Stimulated activated memory B cell treated with anti-CD40 and anti-IgM and Interleukin-4, amounts not matched to agents 10 μg/mL and 1 μg/mL and 100 μg/mL, for 72 hours (primary cell): ENCODE data around the gene EPX.
"Not testable (repeated sequence)": the region's sequence is repeated elsewhere in the genome, so short reads cannot be mapped to it uniquely, and the experiment has no call there.

Source experiments
- ATAC-seq: fragments of 150-1000 bp; cut with Tn5 transposase; 2 replicates; pipeline ENCODE4 v1.10.0; 2021
- H3K27ac Mint-ChIP-seq: one replicate; pipeline ENCODE4 v1.8.0; 2022; ENCODE audit warnings: mild to moderate bottlenecking, mixed read lengths
- H3K27me3 Mint-ChIP-seq: one replicate; pipeline ENCODE4 v1.8.0; 2022; ENCODE audit warnings: mixed read lengths
- H3K36me3 Mint-ChIP-seq: one replicate; pipeline ENCODE4 v1.8.0; 2022; ENCODE audit warnings: mixed read lengths
- H3K4me1 Mint-ChIP-seq: one replicate; pipeline ENCODE4 v1.8.0; 2022; ENCODE audit warnings: mixed read lengths
- H3K4me3 Mint-ChIP-seq: one replicate; pipeline ENCODE4 v1.8.0; 2022; ENCODE audit warnings: mild to moderate bottlenecking, moderate library complexity, mixed read lengths
- H3K9me3 Mint-ChIP-seq: one replicate; pipeline ENCODE4 v1.8.0; 2022; ENCODE audit warnings: mixed read lengths

EPX gene, protein sequence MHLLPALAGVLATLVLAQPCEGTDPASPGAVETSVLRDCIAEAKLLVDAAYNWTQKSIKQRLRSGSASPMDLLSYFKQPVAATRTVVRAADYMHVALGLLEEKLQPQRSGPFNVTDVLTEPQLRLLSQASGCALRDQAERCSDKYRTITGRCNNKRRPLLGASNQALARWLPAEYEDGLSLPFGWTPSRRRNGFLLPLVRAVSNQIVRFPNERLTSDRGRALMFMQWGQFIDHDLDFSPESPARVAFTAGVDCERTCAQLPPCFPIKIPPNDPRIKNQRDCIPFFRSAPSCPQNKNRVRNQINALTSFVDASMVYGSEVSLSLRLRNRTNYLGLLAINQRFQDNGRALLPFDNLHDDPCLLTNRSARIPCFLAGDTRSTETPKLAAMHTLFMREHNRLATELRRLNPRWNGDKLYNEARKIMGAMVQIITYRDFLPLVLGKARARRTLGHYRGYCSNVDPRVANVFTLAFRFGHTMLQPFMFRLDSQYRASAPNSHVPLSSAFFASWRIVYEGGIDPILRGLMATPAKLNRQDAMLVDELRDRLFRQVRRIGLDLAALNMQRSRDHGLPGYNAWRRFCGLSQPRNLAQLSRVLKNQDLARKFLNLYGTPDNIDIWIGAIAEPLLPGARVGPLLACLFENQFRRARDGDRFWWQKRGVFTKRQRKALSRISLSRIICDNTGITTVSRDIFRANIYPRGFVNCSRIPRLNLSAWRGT

DNA sequence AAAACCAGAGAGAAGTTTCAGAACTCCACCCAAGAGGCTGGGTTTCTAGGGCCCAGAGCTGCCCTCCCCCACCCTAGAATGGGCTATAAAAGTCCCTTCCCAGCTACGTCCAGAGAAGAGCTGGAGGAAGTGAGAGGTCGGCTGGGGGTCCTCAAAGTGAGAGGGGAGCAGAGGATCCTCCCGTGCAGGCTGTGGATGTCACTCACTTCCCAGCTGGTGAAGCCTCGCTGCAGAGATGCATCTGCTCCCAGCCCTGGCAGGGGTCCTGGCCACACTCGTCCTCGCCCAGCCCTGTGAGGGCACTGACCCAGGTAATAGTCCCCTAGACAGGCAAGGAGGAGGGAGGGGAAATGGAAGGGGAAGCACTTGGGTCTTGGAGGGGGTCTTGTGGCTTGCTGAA, at the start of gene EPX:
EPX (plus strand) TSS at position 115 of the 400 bp plus-strand sequence; CDS start at position 236, 121 bp downstream.
- Mint-ChIP-seq H3K4me1 (no peaks in the 10 kb centered on the region), H3K27me3 (peaks cover 76% of the 10 kb centered on the region), H3K36me3 (no peaks in the 10 kb centered on the region), H3K9me3 (no peaks in the 10 kb centered on the region), H3K4me3 (no peak within 1 kb of the TSS), H3K27ac (no peak within 1 kb of the TSS)
- ATAC-seq: no peak

- H3K27me3 Mint-ChIP-seq: peaks cover 49% of the 10 kb centered on the region
- H3K4me1 Mint-ChIP-seq, H3K4me3 Mint-ChIP-seq, H3K27ac Mint-ChIP-seq, ATAC-seq: not testable (repeated sequence)
- H3K9me3 Mint-ChIP-seq: peaks cover 23% of the 10 kb centered on the region
- peaks cover 26% of the 10 kb centered on the region for H3K36me3 Mint-ChIP-seq
Observed at GRCh38 chr17:58143335-58143734, 49.2 kb upstream of the EPX start.

DNA sequence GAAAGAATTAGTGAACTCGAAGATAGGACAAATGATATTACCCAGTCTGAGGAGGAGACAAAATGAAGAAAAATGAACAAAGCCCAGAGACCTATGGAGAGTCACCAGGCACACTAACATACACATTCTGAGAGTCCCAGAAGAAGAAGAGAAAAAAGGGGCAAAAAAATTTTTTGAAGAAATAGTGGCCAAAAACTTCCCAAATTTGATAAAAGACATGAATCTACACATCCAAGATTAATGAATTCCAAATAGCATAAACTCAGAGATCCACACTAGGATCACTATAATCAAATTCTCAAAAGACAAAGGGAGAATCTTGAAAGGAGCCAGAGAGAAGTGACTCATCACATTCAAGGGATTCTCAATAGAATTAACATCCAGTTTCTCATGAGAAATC, 47.7 kb upstream of the EPX start:
- no peak overlapping the region for H3K27ac Mint-ChIP-seq
- H3K36me3 Mint-ChIP-seq: peaks cover 26% of the 10 kb centered on the region
- H3K4me1 Mint-ChIP-seq: no peaks in the 10 kb centered on the region
- peaks cover 56% of the 10 kb centered on the region for H3K27me3 Mint-ChIP-seq
- ATAC-seq: no peak
- H3K4me3 Mint-ChIP-seq: no peak overlapping the region
- H3K9me3 Mint-ChIP-seq: peaks cover 23% of the 10 kb centered on the region

DNA sequence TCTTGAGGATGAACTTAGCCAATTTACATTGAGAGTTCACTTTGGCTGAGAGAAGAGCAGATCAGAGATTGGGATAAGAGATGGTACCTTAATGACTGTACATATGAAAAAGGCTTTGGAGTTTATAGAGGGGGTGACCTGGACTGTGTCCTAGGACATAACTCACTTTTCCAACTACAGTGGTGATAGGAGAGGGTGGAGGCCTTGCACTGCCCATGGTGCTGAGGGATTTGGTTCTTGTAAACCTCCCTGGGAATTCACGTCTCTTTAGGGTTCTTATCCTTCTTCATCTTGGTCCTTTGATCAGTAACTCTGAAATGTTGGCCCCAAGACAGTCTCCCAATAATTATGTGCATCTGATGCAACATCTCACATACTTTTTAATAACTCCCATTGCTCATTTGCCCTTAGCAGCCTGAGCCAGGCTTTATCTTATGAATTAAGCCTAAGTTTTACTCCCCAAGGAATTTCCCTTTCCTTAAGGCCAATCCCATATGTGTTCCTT, 44.5 kb upstream of the EPX start, which contains the start of gene OR4D1:
OR4D1 (plus strand) TSS at position 455 of the 505 bp plus-strand sequence. CDS start 6,770 bp downstream, outside the sequence.
- no peak for ATAC-seq
- Mint-ChIP-seq H3K4me3 (no peak within 1 kb of the TSS), H3K27ac (no peak within 1 kb of the TSS), H3K27me3 (peaks cover 34% of the 10 kb centered on the region), H3K9me3 (peaks cover 23% of the 10 kb centered on the region), H3K4me1 (peaks cover 6% of the 10 kb centered on the region), H3K36me3 (peaks cover 26% of the 10 kb centered on the region)

DNA sequence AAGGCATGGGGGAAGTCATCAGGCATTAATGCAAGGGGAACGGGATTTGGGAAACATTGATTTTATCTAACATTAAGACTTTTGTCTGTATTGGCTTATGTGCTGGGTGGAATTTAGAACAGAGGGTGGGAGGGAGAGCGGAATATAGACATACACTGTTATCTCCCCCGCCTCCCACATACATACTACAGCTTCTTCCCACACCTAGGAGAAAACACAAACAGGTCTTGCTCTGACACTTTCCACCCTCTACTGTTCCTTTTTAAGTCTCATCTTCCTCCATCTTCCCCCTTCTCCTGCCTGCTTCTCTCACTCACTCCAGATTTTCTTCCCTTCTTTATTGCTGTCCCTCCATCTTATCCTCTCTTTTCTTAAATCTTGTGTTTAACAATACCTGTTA, 43.9 kb upstream of the EPX start:
- no peak for ATAC-seq
- Mint-ChIP-seq H3K36me3 (peaks cover 26% of the 10 kb centered on the region), H3K9me3 (peaks cover 23% of the 10 kb centered on the region), H3K4me1 (peaks cover 11% of the 10 kb centered on the region), H3K4me3 (no peak overlapping the region), H3K27me3 (peaks cover 34% of the 10 kb centered on the region), H3K27ac (no peak overlapping the region)

GRCh38 chr17:58150394-58150793, 42.1 kb upstream of the EPX start:
- Mint-ChIP-seq H3K36me3 (peaks cover 11% of the 10 kb centered on the region), H3K27me3 (peaks cover 35% of the 10 kb centered on the region), H3K4me1 (peaks cover 11% of the 10 kb centered on the region), H3K9me3 (peaks cover 10% of the 10 kb centered on the region), H3K4me3 (no peak overlapping the region), H3K27ac (no peak overlapping the region)
- no peak for ATAC-seq

DNA sequence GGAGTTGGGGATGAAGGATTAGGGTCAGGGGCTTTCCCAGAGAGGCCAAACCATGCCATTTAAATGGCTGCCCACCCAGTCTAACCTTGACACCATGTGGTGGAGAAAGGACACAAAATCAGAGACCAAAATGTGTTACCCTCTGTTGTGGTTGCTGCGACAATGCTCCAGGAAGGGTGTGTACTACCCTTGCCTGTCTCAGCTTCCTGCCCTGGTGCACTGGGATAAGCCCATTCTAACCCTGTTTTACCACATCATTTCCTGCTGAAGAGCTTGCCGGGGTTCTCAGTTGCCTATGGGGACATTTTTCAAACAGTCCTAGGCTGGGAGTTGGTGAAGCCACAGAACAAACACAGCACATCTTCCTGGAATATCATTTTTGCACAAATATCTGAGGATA, 39.5 kb upstream of the EPX start:
- Mint-ChIP-seq H3K27me3 (peaks cover 46% of the 10 kb centered on the region), H3K4me3 (no peak overlapping the region), H3K36me3 (no peaks in the 10 kb centered on the region), H3K27ac (no peak overlapping the region), H3K4me1 (peaks cover 20% of the 10 kb centered on the region), H3K9me3 (no peaks in the 10 kb centered on the region)
- peak; percentile 31 for ATAC-seq

DNA sequence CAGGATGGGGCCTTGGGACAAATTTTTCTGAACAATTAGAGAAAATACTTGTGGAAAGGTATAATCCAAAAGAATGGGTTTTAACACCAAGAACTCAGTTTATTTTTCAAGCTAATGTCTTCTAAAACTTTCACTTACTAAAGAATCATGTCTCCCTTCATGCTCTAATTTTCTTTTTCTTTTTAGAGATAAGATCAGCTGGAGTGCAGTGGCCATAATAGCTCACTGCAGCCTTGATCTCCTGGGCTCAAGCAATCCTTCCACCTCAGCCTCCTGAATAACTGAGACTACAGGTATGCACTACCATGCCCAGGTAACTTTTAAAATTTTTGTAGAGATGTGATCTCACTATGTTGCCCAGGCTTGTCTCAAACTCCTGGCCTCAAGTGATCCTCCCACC, 38.9 kb upstream of the EPX start:
- Mint-ChIP-seq H3K9me3 (no peaks in the 10 kb centered on the region), H3K27me3 (peaks cover 43% of the 10 kb centered on the region), H3K27ac (no peak overlapping the region), H3K36me3 (no peaks in the 10 kb centered on the region), H3K4me3 (no peak overlapping the region), H3K4me1 (peaks cover 20% of the 10 kb centered on the region)
- ATAC-seq: no peak

GRCh38 chr17:58156839-58157803, 35.4 kb upstream of the EPX start:
- no peaks in the 10 kb centered on the region for H3K9me3 Mint-ChIP-seq
- ATAC-seq: peak; percentile 77
- peaks cover 32% of the 10 kb centered on the region for H3K27me3 Mint-ChIP-seq
- peak overlapping the region; percentile 70 for H3K4me3 Mint-ChIP-seq
- H3K36me3 Mint-ChIP-seq: no peaks in the 10 kb centered on the region
- peaks cover 20% of the 10 kb centered on the region for H3K4me1 Mint-ChIP-seq
- no peak overlapping the region for H3K27ac Mint-ChIP-seq

DNA sequence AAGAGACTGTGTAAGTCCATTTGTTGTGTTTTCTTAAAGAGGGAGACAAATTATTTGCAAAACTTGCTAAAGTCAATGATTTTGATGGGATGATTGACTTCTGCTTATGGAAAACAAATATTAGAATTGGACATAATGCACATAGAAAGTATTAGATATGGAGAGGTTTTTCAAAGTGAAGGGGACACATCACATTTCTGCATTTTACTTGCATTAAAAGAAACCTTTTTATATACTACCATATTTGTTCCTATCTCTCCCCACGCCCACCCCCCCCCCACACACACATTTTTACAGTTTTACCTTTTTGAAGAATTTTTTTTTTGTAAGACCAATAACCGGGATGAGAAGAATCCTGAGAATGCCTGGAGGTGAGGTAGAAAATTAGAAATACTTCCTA, 34.3 kb upstream of the EPX start:
- Mint-ChIP-seq H3K36me3 (no peaks in the 10 kb centered on the region), H3K9me3 (peaks cover under 1% of the 10 kb centered on the region), H3K4me3 (no peak overlapping the region), H3K4me1 (peaks cover 12% of the 10 kb centered on the region), H3K27me3 (peaks cover 36% of the 10 kb centered on the region), H3K27ac (no peak overlapping the region)
- no peak for ATAC-seq

GRCh38 chr17:58161566-58161965, 31.0 kb upstream of the EPX start:
- Mint-ChIP-seq H3K27me3 (peaks cover 45% of the 10 kb centered on the region), H3K9me3 (peaks cover 3% of the 10 kb centered on the region), H3K4me1 (peaks cover 9% of the 10 kb centered on the region), H3K4me3 (no peak overlapping the region), H3K36me3 (no peaks in the 10 kb centered on the region), H3K27ac (no peak overlapping the region)
- no peak for ATAC-seq

DNA sequence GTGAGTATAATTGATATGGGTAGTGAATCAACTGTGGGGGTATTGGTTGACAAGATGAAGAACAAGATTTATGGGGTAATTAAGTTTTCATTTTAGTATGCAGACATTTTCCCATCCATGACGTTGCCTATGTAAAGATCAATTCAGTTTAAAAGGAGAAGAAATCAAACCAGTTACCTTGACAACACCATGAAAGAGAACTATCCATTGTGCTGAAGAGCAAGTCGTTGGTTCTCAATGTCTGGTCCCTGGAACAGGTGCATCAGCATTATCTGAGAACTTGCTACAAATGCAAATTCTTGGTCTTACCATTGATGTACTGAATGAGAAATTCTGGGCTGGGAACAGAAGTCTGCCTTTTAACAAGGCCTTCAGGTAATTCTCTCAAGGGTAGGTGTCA, 26.5 kb upstream of the EPX start:
- H3K4me1 Mint-ChIP-seq: peaks cover 5% of the 10 kb centered on the region

GRCh38 chr17:58166682-58167081, 25.8 kb upstream of the EPX start, which contains the start of gene OR4D2:
OR4D2 (plus strand) TSS chr17:58166982; CDS start chr17:58169656, 2,674 bp downstream.
- H3K4me3 Mint-ChIP-seq: no peak within 1 kb of the TSS

More for the DNA sequence above, 26.5 kb upstream of the EPX start:
- Mint-ChIP-seq H3K27me3 (peaks cover 65% of the 10 kb centered on the region), H3K36me3 (no peaks in the 10 kb centered on the region), H3K4me3 (no peak overlapping the region), H3K27ac (no peak overlapping the region), H3K9me3 (peaks cover 7% of the 10 kb centered on the region)
- ATAC-seq: no peak

DNA sequence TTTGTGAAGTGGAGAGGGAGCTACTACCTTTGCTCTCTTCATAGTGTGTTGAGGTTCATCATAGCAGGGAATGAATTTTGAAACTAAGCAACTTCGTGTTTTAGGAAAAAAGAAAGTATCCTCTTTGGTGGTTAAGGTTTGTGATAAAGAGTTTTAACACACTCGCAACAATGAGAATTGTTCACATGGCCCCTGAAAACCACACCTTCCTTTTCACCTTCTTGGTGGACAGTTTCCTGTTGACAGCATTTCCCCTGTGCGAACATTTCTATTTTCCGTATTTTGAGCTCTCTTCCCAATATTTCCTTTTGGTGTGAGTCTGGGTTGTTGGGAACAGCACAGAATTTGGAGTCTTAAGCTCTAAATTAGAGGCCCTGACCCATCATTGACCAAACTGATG, 21.9 kb upstream of the EPX start:
- Mint-ChIP-seq H3K4me1 (peaks cover 5% of the 10 kb centered on the region), H3K9me3 (peaks cover 3% of the 10 kb centered on the region), H3K27me3 (peaks cover 65% of the 10 kb centered on the region), H3K4me3 (no peak overlapping the region), H3K36me3 (no peaks in the 10 kb centered on the region), H3K27ac (no peak overlapping the region)
- no peak for ATAC-seq

More at GRCh38 chr17:58166682-58167081, 25.8 kb upstream of the EPX start, which contains the start of gene OR4D2:
- no peak for ATAC-seq
- Mint-ChIP-seq H3K27me3 (peaks cover 65% of the 10 kb centered on the region), H3K9me3 (peaks cover 7% of the 10 kb centered on the region), H3K4me1 (peaks cover 5% of the 10 kb centered on the region), H3K27ac (no peak within 1 kb of the TSS), H3K36me3 (no peaks in the 10 kb centered on the region)
